ENCODE data around the gene HLF. TPM values are rescaled to one million over a fixed set of nuclear protein-coding genes. Genes with fewer than 3 reads are reported as not detected.

Gene HLF
- total RNA-seq, result 1 to 10 TPM in 1 of 2 donors, under 1 TPM in 1; 0.70 to 3.9 TPM
- long read RNA-seq, result 0 reads

- intact Hi-C loops (cut with DNase I, micrococcal nuclease), result no loop called here
- DNase-seq (peak; percentile 72 to 82), ATAC-seq (peak; percentile 100)
These were observed at the start of gene HLF for GRCh38 chr17:55264645-55265298. Gene HLF, plus strand, starts transcription at chr17:55264960. Its CDS starts 525 bp downstream, at chr17:55265485.

GRCh38 chr17:55215711-55216110 lies 49.0 kb upstream of the HLF start:
- ATAC-seq (no peak), DNase-seq (no peak)
- intact Hi-C loops (cut with DNase I, micrococcal nuclease), result no loop called here

GRCh38 chr17:55216888-55217287 lies 47.9 kb upstream of the HLF start:
- intact Hi-C loops (cut with DNase I, micrococcal nuclease), result no loop called here
- DNase-seq, result no peak
- ATAC-seq, result no peak

- no peak for ATAC-seq
- intact Hi-C loops (cut with DNase I, micrococcal nuclease), result no loop called here
- DNase-seq, result no peak
These were observed 45.3 kb upstream of the HLF start for GRCh38 chr17:55219459-55219858.

GRCh38 chr17:55219934-55220333 lies 44.8 kb upstream of the HLF start:
- ATAC-seq, result no peak
- intact Hi-C loops (cut with DNase I, micrococcal nuclease), result no loop called here

GRCh38 chr17:55223524-55223923 lies 41.2 kb upstream of the HLF start:
- ATAC-seq (no peak), DNase-seq (no peak)
- intact Hi-C loops (cut with DNase I, micrococcal nuclease), result no loop called here

More at GRCh38 chr17:55219934-55220333, 44.8 kb upstream of the HLF start:
- DNase-seq, result no peak

GRCh38 chr17:55224746-55225145 lies 40.0 kb upstream of the HLF start:
- intact Hi-C loops (cut with DNase I, micrococcal nuclease), result no loop called here
- DNase-seq (no peak), ATAC-seq (no peak)

GRCh38 chr17:55225237-55225636 lies 39.5 kb upstream of the HLF start:
- no peak for ATAC-seq
- intact Hi-C loops (cut with DNase I, micrococcal nuclease), result no loop called here
- no peak for DNase-seq

- no peak for ATAC-seq
- DNase-seq, result no peak
- intact Hi-C loops (cut with DNase I, micrococcal nuclease), result no loop called here
These were observed 36.0 kb upstream of the HLF start for GRCh38 chr17:55228683-55229192.

GRCh38 chr17:55229276-55229675 lies 35.5 kb upstream of the HLF start:
- ATAC-seq, result no peak
- intact Hi-C loops (cut with DNase I, micrococcal nuclease), result no loop called here

GRCh38 chr17:55230716-55231115 lies 34.0 kb upstream of the HLF start:
- intact Hi-C loops (cut with DNase I, micrococcal nuclease), result loop anchor here in 1 of 2 donors (10.0 kb wide), 1 partner anchor 236 kb away; no protein-coding TSS in a partner anchor
- no peak for ATAC-seq
- DNase-seq, result no peak

More at GRCh38 chr17:55229276-55229675, 35.5 kb upstream of the HLF start:
- no peak for DNase-seq

GRCh38 chr17:55233840-55234239 lies 30.9 kb upstream of the HLF start:
- DNase-seq (no peak), ATAC-seq (no peak)
- intact Hi-C loops (cut with DNase I, micrococcal nuclease), result loop anchor here in 1 of 2 donors (10.0 kb wide), 1 partner anchor 239 kb away; no protein-coding TSS in a partner anchor

GRCh38 chr17:55236316-55236715 lies 28.4 kb upstream of the HLF start:
- DNase-seq (no peak), ATAC-seq (no peak)
- intact Hi-C loops (cut with DNase I, micrococcal nuclease), result loop anchor here in 1 of 2 donors (10.0 kb wide), 1 partner anchor 242 kb away; no protein-coding TSS in a partner anchor

- ATAC-seq (no peak), DNase-seq (no peak)
- intact Hi-C loops (cut with DNase I, micrococcal nuclease), result loop anchor here in 1 of 2 donors (10.0 kb wide), 1 partner anchor 242 kb away; no protein-coding TSS in a partner anchor
These were observed 27.5 kb upstream of the HLF start for GRCh38 chr17:55237268-55237667.

- ATAC-seq (no peak), DNase-seq (no peak)
- intact Hi-C loops (cut with DNase I, micrococcal nuclease), result loop anchor here in 1 of 2 donors (10.0 kb wide), 1 partner anchor 243 kb away; no protein-coding TSS in a partner anchor
These were observed 26.9 kb upstream of the HLF start for GRCh38 chr17:55237841-55238178.

- peak; percentile 92 to 94 for DNase-seq
- intact Hi-C loops (cut with DNase I, micrococcal nuclease), result loop anchor here in 1 of 2 donors (10.0 kb wide), 1 partner anchor 244 kb away; no protein-coding TSS in a partner anchor
- peak; percentile 99 for ATAC-seq
These were observed 26.4 kb upstream of the HLF start for GRCh38 chr17:55238179-55238930.

GRCh38 chr17:55238931-55239297 lies 25.8 kb upstream of the HLF start:
- intact Hi-C loops (cut with DNase I, micrococcal nuclease), result loop anchor here in 1 of 2 donors (10.0 kb wide), 1 partner anchor 244 kb away; no protein-coding TSS in a partner anchor
- DNase-seq (peak; percentile 34 to 38), ATAC-seq (peak; percentile 58)

GRCh38 chr17:55241097-55241496 lies 23.7 kb upstream of the HLF start:
- ATAC-seq, result no peak
- intact Hi-C loops (cut with DNase I, micrococcal nuclease), result no loop called here
- no peak for DNase-seq

GRCh38 chr17:55242476-55242875 lies 22.3 kb upstream of the HLF start:
- intact Hi-C loops (cut with DNase I, micrococcal nuclease), result no loop called here
- ATAC-seq, result no peak
- DNase-seq, result no peak

GRCh38 chr17:55245986-55246385 lies 18.8 kb upstream of the HLF start:
- intact Hi-C loops (cut with DNase I, micrococcal nuclease), result no loop called here
- no peak for ATAC-seq
- DNase-seq, result no peak

Data from left colon (tissue), 2 donors.